ENCODE data around the gene PTPRN2. TPM values are rescaled to one million over a fixed set of nuclear protein-coding genes. Genes with fewer than 3 reads are reported as not detected.

PTPRN2 gene
- total and polyA plus RNA-seq, 2 donors from 2014 or later: 4.8 to 6.2 TPM

DNA sequence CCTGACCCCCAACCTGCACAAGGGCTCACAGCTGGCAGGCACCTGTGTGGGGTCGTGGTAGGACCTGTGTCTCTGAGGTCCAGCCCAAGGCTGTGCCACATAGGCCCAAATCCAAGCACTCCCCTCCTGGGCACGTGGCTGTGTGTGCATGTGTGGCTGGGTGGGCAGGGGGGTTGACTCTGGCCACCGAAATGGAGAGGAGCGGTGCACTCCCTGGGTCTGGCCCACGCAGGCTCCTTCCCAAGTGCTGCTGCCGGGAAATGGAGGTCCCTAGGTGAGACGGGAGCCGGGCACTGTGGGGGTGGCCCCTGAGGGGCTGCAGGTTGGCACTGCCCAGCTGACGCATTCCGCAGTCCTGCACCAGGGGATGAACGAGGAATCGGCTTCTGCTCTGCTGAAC, 722.7 kb downstream of the PTPRN2 start:
- no peaks in the 10 kb centered on the region for H3K27me3 ChIP-seq (ENCODE audit: control insufficient read depth, insufficient read depth, low read length)
- TF ChIP-seq CTCF (IDR thresholded peaks at IDR 0.05; ENCODE audit: borderline replicate concordance, extremely low read depth, insufficient read depth): no peak
- no peak overlapping the region for H3K27ac ChIP-seq (ENCODE audit: low read depth in 2 of 2, low read length in 2 of 2)
- DNase-seq: peak in 1 of 5 donors; percentile 48
- no peaks in the 10 kb centered on the region for H3K4me1 ChIP-seq (ENCODE audit: control insufficient read depth in 2 of 3, insufficient read depth in 2 of 3, low read depth in 1 of 3, low read length in 3 of 3)
- intact Hi-C loops (cut with DNase I): no loop called here
- FAIRE-seq: no peak
- no peaks in the 10 kb centered on the region for H3K36me3 ChIP-seq (ENCODE audit: control insufficient read depth in 2 of 3, insufficient read depth in 3 of 3, low read length in 3 of 3)
- no peak overlapping the region for H3K9ac ChIP-seq (ENCODE audit: low read length in 3 of 3)
- no peak overlapping the region for H3K4me3 ChIP-seq (ENCODE audit: low read length in 3 of 3)
- no peaks in the 10 kb centered on the region for H3K9me3 ChIP-seq (ENCODE audit: control insufficient read depth in 2 of 3, insufficient read depth in 1 of 3, low read length in 3 of 3)

GRCh38 chr7:157863906-157864810, 723.5 kb downstream of the PTPRN2 start:
- Histone ChIP-seq H3K27me3 (ENCODE audit: control insufficient read depth, insufficient read depth, low read length) (no peaks in the 10 kb centered on the region), H3K27ac (ENCODE audit: low read depth in 2 of 2, low read length in 2 of 2) (no peak overlapping the region), H3K9ac (ENCODE audit: low read length in 3 of 3) (no peak overlapping the region), H3K4me1 (ENCODE audit: control insufficient read depth in 2 of 3, insufficient read depth in 2 of 3, low read depth in 1 of 3, low read length in 3 of 3) (no peaks in the 10 kb centered on the region), H3K9me3 (ENCODE audit: control insufficient read depth in 2 of 3, insufficient read depth in 1 of 3, low read length in 3 of 3) (no peaks in the 10 kb centered on the region), H3K4me3 (ENCODE audit: low read length in 3 of 3) (no peak overlapping the region), H3K36me3 (ENCODE audit: control insufficient read depth in 2 of 3, insufficient read depth in 3 of 3, low read length in 3 of 3) (no peaks in the 10 kb centered on the region)
- no peak for TF ChIP-seq CTCF (IDR thresholded peaks at IDR 0.05; ENCODE audit: borderline replicate concordance, extremely low read depth, insufficient read depth)
- intact Hi-C loops (cut with DNase I): no loop called here
- DNase-seq (no peak), FAIRE-seq (no peak)

DNA sequence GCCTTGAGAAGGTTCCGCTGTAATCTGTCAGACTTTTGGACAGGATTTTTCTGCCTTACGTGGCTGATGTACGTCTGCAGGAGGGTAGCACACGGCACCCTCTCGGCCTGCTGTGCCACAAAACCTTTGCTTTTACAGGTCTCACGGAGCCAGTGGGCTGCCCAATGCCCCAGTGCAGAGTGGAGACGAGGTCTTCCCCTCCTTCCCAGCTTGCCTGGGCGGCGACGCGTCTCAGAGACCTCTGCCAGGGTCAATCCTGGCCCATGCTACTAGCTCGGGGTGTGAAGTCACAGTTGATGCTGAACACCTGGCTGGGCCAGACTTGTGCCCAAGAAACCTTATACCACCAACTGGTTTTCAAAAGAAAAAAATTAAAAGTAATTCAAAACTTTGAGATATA, 724.4 kb downstream of the PTPRN2 start:
- no peak overlapping the region for H3K4me3 ChIP-seq (ENCODE audit: low read length in 3 of 3)
- no peak for TF ChIP-seq CTCF (IDR thresholded peaks at IDR 0.05; ENCODE audit: borderline replicate concordance, extremely low read depth, insufficient read depth)
- H3K27ac ChIP-seq (ENCODE audit: low read depth in 2 of 2, low read length in 2 of 2): no peak overlapping the region
- H3K9ac ChIP-seq (ENCODE audit: low read length in 3 of 3): no peak overlapping the region
- intact Hi-C loops (cut with DNase I): no loop called here
- FAIRE-seq (no peak), DNase-seq (no peak)
- no peaks in the 10 kb centered on the region for H3K36me3 ChIP-seq (ENCODE audit: control insufficient read depth in 2 of 3, insufficient read depth in 3 of 3, low read length in 3 of 3)
- H3K4me1 ChIP-seq (ENCODE audit: control insufficient read depth in 2 of 3, insufficient read depth in 2 of 3, low read depth in 1 of 3, low read length in 3 of 3): no peaks in the 10 kb centered on the region
- no peaks in the 10 kb centered on the region for H3K9me3 ChIP-seq (ENCODE audit: control insufficient read depth in 2 of 3, insufficient read depth in 1 of 3, low read length in 3 of 3)
- H3K27me3 ChIP-seq (ENCODE audit: control insufficient read depth, insufficient read depth, low read length): no peaks in the 10 kb centered on the region

Data from kidney (tissue), 14 donors.